Uterus (tissue), 4 donors: Measurements from ENCODE around the gene ELAC2. TPM values are rescaled to one million over a fixed set of nuclear protein-coding genes. Genes with fewer than 3 reads are reported as not detected.

Experiments used
- DNase-seq, 2 donors: peaks; one replicate each; pipeline ENCODE4 v3.0.0-alpha.2; 2019 to 2020
- H3K27ac ChIP-seq, 2 donors: fragments of 200-600 bp; sonication (generic); 1 replicate in 1 of 2; 2 replicates in 1 of 2; pipeline ENCODE4 v1.5.1; 2016 to 2018
- H3K27me3 ChIP-seq, 2 donors: fragments of 200-600 bp; sonication (generic); one replicate each; pipeline ENCODE4 v1.5.1; 2018 to 2019; ENCODE audit warnings: control low read depth in 1 of 2
- H3K36me3 ChIP-seq, 2 donors: fragments of 200-600 bp; sonication (generic); one replicate each; pipeline ENCODE4 v1.5.1; 2019; ENCODE audit warnings: control low read depth in 1 of 2
- H3K4me1 ChIP-seq, 2 donors: fragments of 200-600 bp; sonication (generic); one replicate each; pipeline ENCODE4 v1.5.1; 2018 to 2019; ENCODE audit warnings: control low read depth in 1 of 2
- H3K4me3 ChIP-seq, 2 donors: fragments of 200-600 bp; sonication (generic); 1 replicate in 1 of 2; 2 replicates in 1 of 2; pipeline ENCODE4 v1.5.1; 2018 to 2019; ENCODE audit warnings: mild to moderate bottlenecking in 1 of 2
- H3K9me3 ChIP-seq, 2 donors: fragments of 200-600 bp; sonication (generic); one replicate each; pipeline ENCODE4 v1.5.1; 2019; ENCODE audit warnings: control low read depth in 1 of 2
- CTCF ChIP-seq, 4 experiments: fragments of 200-600 bp in 2 of 4; fragments of 450-650 bp in 2 of 4; sonication (generic) in 2 of 4; IDR thresholded peaks; one replicate each; pipeline ENCODE4 v1.5.1; 2016 to 2019; ENCODE audit warnings: antibody characterized with exemption in 4 of 4, mild to moderate bottlenecking in 2 of 4, moderate library complexity in 1 of 4
- POLR2A ChIP-seq, 2 donors: fragments of 450-650 bp; IDR thresholded peaks; one replicate each; pipeline ENCODE4 v1.6.1; 2016; ENCODE audit warnings: antibody characterized with exemption in 2 of 2, mild to moderate bottlenecking in 1 of 2, moderate library complexity in 1 of 2
- intact Hi-C: fragments of 100-400 bp; cut with DNase I; formaldehyde crosslinking; loops from one replicate; pipeline ENCODE4 v1.15.1; 2023; ENCODE audit warnings: low total_unique reads
- total RNA-seq, 4 donors: library from RNA; depleted of rRNA in 3 of 4; stranded (reverse); fragments of >200 nt in 3 of 4; gene quantifications; one replicate each; pipeline versions ENCODE4 v1.1.0 to v1.2.4, GENCODE V29; 2014 to 2023
- donor health status: DM: yes; HTN: yes; CAD: no.

ELAC2 gene
- total RNA-seq, 4 donors from 2014 or later, result 9.7 to 62.2 (median 51.3) TPM

- H3K9me3 ChIP-seq, result no peaks in the 10 kb centered on the region
- TF ChIP-seq CTCF (IDR thresholded peaks at IDR 0.05) (no peak), POLR2A (IDR thresholded peaks at IDR 0.05) (no peak)
- H3K36me3 ChIP-seq, result no peaks in the 10 kb centered on the region
- no peak for DNase-seq
- H3K27me3 ChIP-seq, result no peaks in the 10 kb centered on the region
- intact Hi-C loops, result no loop called here
- no peak overlapping the region for H3K27ac ChIP-seq
- H3K4me3 ChIP-seq, result no peak overlapping the region
- H3K4me1 ChIP-seq, result no peaks in the 10 kb centered on the region
Measured at GRCh38 chr17:13051915-13052314, 34.1 kb upstream of the ELAC2 start.

GRCh38 chr17:13047011-13047606 is 29.3 kb upstream of the ELAC2 start:
- Histone ChIP-seq H3K27me3 (no peaks in the 10 kb centered on the region), H3K27ac (no peak overlapping the region), H3K36me3 (no peaks in the 10 kb centered on the region), H3K9me3 (no peaks in the 10 kb centered on the region), H3K4me3 (no peak overlapping the region), H3K4me1 (no peaks in the 10 kb centered on the region)
- intact Hi-C loops, result no loop called here
- DNase-seq, result no peak
- TF ChIP-seq CTCF (IDR thresholded peaks at IDR 0.05) (no peak), POLR2A (IDR thresholded peaks at IDR 0.05) (no peak)

- H3K4me1 ChIP-seq, result no peaks in the 10 kb centered on the region
- no peak overlapping the region for H3K4me3 ChIP-seq
- H3K9me3 ChIP-seq, result no peaks in the 10 kb centered on the region
- H3K27ac ChIP-seq, result no peak overlapping the region
- intact Hi-C loops, result no loop called here
- H3K27me3 ChIP-seq, result no peaks in the 10 kb centered on the region
- TF ChIP-seq CTCF (IDR thresholded peaks at IDR 0.05), result no peak
- no peak for TF ChIP-seq POLR2A (IDR thresholded peaks at IDR 0.05)
- no peaks in the 10 kb centered on the region for H3K36me3 ChIP-seq
- no peak for DNase-seq
Measured at GRCh38 chr17:13046361-13046760, 28.5 kb upstream of the ELAC2 start.

- no peaks in the 10 kb centered on the region for H3K36me3 ChIP-seq
- DNase-seq, result no peak
- H3K4me1 ChIP-seq, result no peaks in the 10 kb centered on the region
- no peaks in the 10 kb centered on the region for H3K9me3 ChIP-seq
- no peak overlapping the region for H3K27ac ChIP-seq
- no peak overlapping the region for H3K4me3 ChIP-seq
- intact Hi-C loops, result no loop called here
- no peaks in the 10 kb centered on the region for H3K27me3 ChIP-seq
- no peak for TF ChIP-seq CTCF (IDR thresholded peaks at IDR 0.05)
Measured at GRCh38 chr17:13044572-13045065, 26.8 kb upstream of the ELAC2 start.

GRCh38 chr17:13038931-13039665 is 21.3 kb upstream of the ELAC2 start:
- H3K4me3 ChIP-seq, result no peak overlapping the region
- no peaks in the 10 kb centered on the region for H3K27me3 ChIP-seq
- no peak overlapping the region for H3K27ac ChIP-seq
- intact Hi-C loops, result no loop called here
- no peaks in the 10 kb centered on the region for H3K36me3 ChIP-seq
- DNase-seq, result no peak
- no peaks in the 10 kb centered on the region for H3K9me3 ChIP-seq
- no peaks in the 10 kb centered on the region for H3K4me1 ChIP-seq
- TF ChIP-seq POLR2A (IDR thresholded peaks at IDR 0.05) (no peak), CTCF (IDR thresholded peaks at IDR 0.05) (no peak)
